K562 (cell line): ENCODE results near the gene FCGR3A. TPM values are rescaled to one million over a fixed set of nuclear protein-coding genes. Genes with fewer than 3 reads are reported as not detected.

Experiments used
- ATF7 ChIP-seq: fragments of 450-650 bp; IDR thresholded peaks from 2 replicates; pipeline ENCODE4 v1.7.1; 2014; ENCODE audit warnings: mild to moderate bottlenecking, moderate library complexity
- CREM ChIP-seq: IDR thresholded peaks from 2 replicates; pipeline ENCODE4 v1.6.1; 2014; ENCODE audit warnings: antibody characterized with exemption, low read depth
- EP300 ChIP-seq: IDR thresholded peaks from 2 replicates; pipeline ENCODE4 v1.6.1; 2012; ENCODE audit warnings: low read length, improper control_type of control experiment
- GATAD2A ChIP-seq: fragments of 450-650 bp; IDR thresholded peaks from 2 replicates; pipeline ENCODE4 v1.6.1; 2017
- KLF1 ChIP-seq: fragments of 450-650 bp; IDR thresholded peaks from 2 replicates; pipeline ENCODE4 v1.6.1; 2016; ENCODE audit warnings: missing genetic modification characterization, missing compliant biosample characterization
- MAZ ChIP-seq, 2 experiments: fragments of 450-650 bp in 1 of 2; sonication (generic) in 1 of 2; formaldehyde crosslinking; IDR thresholded peaks in 1 of 2; conservative IDR thresholded peaks in 1 of 2; 2 replicates each; pipeline versions ENCODE4 v1.4.0 to v1.5.0; 2020; ENCODE audit warnings: mild to moderate bottlenecking in 1 of 2, missing genetic modification reagents in 1 of 2
- NCOA1 ChIP-seq: fragments of 450-650 bp; IDR thresholded peaks from 2 replicates; pipeline ENCODE4 v1.6.1; 2016; ENCODE audit warnings: low read depth
- POLR2A ChIP-seq: fragments of 450-650 bp; conservative IDR thresholded peaks from 2 replicates; pipeline ENCODE4 v1.6.1; 2016
- RCOR1 ChIP-seq, 2 experiments: IDR thresholded peaks; 2 replicates each; pipeline ENCODE4 v1.6.1; 2012; ENCODE audit warnings: low read depth in 2 of 2, low read length in 2 of 2, borderline replicate concordance in 1 of 2, improper control_type of control experiment in 1 of 2
- SMAD4 ChIP-seq: fragments of 250-450 bp; sonication (Bioruptor Pico); conservative IDR thresholded peaks from 2 replicates; pipeline ENCODE4 v1.8.0; 2021; ENCODE audit warnings: inconsistent platforms, mild to moderate bottlenecking, moderate library complexity
- SMARCA5 ChIP-seq: fragments of 450-650 bp; IDR thresholded peaks from 2 replicates; pipeline ENCODE4 v1.6.1; 2016
- SMARCE1 ChIP-seq: fragments of 450-650 bp; IDR thresholded peaks from 2 replicates; pipeline ENCODE4 v1.7.1; 2016; ENCODE audit warnings: mild to moderate bottlenecking
- SMC3 ChIP-seq: conservative IDR thresholded peaks from 2 replicates; pipeline ENCODE4 v1.6.1; 2011; ENCODE audit warnings: low read depth, low read length, improper control_type of control experiment; ENCODE audit not compliant: insufficient read depth
- TCF3 ChIP-seq: sonication (generic); formaldehyde crosslinking; IDR thresholded peaks from 2 replicates; pipeline ENCODE4 v1.4.0; 2020; ENCODE audit warnings: mild to moderate bottlenecking, missing genetic modification reagents
- polyA plus RNA-seq, 8 experiments: library from polyadenylated mRNA; depleted of rRNA in 4 of 8; stranded (reverse) in 5 of 8; unstranded in 3 of 8; fragments of >200 nt; fragmentation: Nextera tagmentation in 2 of 8; fragmentation: Illumina TruSeq in 1 of 8; extraction: Ambion mirVana in 2 of 8; extraction: Trizol in 1 of 8; gene quantifications; 2 replicates each; pipeline versions ENCODE4 v1.2.1 to v1.2.3, GENCODE V29; 2011 to 2014; ENCODE audit warnings: inconsistent platforms in 1 of 8, missing spikeins in 1 of 8
- total RNA-seq, 7 experiments: library from RNA; depleted of rRNA in 6 of 7; stranded (reverse); fragments of >200 nt in 6 of 7; fragmentation: Illumina TruSeq in 2 of 7; extraction: Trizol in 2 of 7; gene quantifications; 2 replicates each; pipeline versions ENCODE4 v1.2.1 to v1.2.3, GENCODE V29; 2011 to 2021; ENCODE audit warnings: low replicate concordance in 1 of 7
- TF ChIP-seq, protein P1 (sequence below): fragments of 450-650 bp; IDR thresholded peaks from 2 replicates; pipeline ENCODE4 v1.6.1; 2017; ENCODE audit warnings: antibody characterized with exemption, mild to moderate bottlenecking
- TF ChIP-seq, protein P2 (sequence below): conservative IDR thresholded peaks from 2 replicates; pipeline ENCODE4 v1.6.1; 2011; ENCODE audit warnings: low read depth, mild to moderate bottlenecking, low read length; ENCODE audit not compliant: control insufficient read depth
- TF ChIP-seq, protein P3 (sequence below): sonication (generic); formaldehyde crosslinking; IDR thresholded peaks from 2 replicates; pipeline ENCODE4 v1.8.0; 2022; ENCODE audit warnings: mild to moderate bottlenecking, missing genetic modification reagents, borderline replicate concordance
- TF ChIP-seq, protein P4 (sequence below): IDR thresholded peaks from 2 replicates; pipeline ENCODE4 v1.6.1; 2012; ENCODE audit warnings: low read depth, low read length, improper control_type of control experiment, borderline replicate concordance

Gene FCGR3A
- total and polyA plus RNA-seq, 9 of the 15 experiments (the other 6 are each of a cell fraction or from before 2014, with no cell fraction given): 0.04 to 0.29 (median 0.14) TPM; not detected in 3

DNA sequence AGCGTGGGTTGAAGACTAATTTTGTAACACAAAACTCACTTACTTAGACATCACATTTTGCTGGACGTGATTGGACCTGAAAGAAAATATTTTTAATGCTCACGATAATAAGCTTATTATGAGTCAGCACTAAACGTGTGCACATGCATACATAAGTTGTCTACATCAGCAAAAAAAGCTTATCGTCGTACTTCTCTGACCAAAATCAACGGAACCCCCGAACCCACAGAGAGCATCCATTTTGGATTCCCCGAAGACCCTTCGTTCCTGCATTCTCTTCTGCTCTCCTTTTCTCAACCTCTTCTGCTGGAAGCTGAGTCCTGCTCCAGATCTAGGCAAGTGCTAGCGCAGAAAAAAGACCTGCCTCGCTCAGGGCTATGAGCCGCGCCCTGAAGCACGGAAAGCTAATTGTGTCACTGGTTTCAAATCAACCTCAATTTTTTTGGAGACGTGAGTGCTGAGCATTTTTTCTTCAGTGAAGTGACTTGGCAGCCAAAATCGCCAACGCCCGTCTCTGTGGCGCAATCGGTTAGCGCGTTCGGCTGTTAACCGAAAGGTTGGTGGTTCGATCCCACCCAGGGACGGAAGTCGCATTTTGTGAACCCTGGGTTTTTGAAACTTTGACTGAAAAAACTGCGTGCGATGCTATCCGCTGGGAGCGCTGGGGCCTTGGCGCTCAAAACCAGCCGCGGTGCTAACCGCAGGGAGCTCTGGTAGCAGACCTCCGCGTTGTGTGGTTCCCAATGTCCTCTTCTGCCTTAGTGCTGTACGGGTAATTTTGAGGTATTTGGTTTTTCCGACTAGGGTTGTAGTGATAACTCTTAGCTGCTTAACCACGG is 9.7 kb downstream of the FCGR3A start (continued):
- TF ChIP-seq, protein P1, sequence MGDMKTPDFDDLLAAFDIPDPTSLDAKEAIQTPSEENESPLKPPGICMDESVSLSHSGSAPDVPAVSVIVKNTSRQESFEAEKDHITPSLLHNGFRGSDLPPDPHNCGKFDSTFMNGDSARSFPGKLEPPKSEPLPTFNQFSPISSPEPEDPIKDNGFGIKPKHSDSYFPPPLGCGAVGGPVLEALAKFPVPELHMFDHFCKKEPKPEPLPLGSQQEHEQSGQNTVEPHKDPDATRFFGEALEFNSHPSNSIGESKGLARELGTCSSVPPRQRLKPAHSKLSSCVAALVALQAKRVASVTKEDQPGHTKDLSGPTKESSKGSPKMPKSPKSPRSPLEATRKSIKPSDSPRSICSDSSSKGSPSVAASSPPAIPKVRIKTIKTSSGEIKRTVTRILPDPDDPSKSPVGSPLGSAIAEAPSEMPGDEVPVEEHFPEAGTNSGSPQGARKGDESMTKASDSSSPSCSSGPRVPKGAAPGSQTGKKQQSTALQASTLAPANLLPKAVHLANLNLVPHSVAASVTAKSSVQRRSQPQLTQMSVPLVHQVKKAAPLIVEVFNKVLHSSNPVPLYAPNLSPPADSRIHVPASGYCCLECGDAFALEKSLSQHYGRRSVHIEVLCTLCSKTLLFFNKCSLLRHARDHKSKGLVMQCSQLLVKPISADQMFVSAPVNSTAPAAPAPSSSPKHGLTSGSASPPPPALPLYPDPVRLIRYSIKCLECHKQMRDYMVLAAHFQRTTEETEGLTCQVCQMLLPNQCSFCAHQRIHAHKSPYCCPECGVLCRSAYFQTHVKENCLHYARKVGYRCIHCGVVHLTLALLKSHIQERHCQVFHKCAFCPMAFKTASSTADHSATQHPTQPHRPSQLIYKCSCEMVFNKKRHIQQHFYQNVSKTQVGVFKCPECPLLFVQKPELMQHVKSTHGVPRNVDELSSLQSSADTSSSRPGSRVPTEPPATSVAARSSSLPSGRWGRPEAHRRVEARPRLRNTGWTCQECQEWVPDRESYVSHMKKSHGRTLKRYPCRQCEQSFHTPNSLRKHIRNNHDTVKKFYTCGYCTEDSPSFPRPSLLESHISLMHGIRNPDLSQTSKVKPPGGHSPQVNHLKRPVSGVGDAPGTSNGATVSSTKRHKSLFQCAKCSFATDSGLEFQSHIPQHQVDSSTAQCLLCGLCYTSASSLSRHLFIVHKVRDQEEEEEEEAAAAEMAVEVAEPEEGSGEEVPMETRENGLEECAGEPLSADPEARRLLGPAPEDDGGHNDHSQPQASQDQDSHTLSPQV: peak; percentile 89
- TF ChIP-seq EP300: peak; percentile 81
- peak in 1 of 2 experiments; percentile 89; a peak in 3 of 4 replicates for TF ChIP-seq RCOR1 (IDR thresholded peaks at IDR 0.05; ENCODE audit: borderline replicate concordance in 1 of 2, low read depth in 2 of 2, low read length in 2 of 2)
- TF ChIP-seq KLF1: peak; percentile 97
- TF ChIP-seq, protein P2, sequence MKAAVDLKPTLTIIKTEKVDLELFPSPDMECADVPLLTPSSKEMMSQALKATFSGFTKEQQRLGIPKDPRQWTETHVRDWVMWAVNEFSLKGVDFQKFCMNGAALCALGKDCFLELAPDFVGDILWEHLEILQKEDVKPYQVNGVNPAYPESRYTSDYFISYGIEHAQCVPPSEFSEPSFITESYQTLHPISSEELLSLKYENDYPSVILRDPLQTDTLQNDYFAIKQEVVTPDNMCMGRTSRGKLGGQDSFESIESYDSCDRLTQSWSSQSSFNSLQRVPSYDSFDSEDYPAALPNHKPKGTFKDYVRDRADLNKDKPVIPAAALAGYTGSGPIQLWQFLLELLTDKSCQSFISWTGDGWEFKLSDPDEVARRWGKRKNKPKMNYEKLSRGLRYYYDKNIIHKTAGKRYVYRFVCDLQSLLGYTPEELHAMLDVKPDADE: peak; percentile 86
- TF ChIP-seq CREM: peak; percentile 78
- TF ChIP-seq SMAD4 (CRISPR knock-in tag): peak; percentile 73
- TF ChIP-seq GATAD2A: 0 out of 2 replicates have a peak, but pooled peaks have one; percentile 62
- peak; percentile 52 to 64; a peak in 3 of 4 replicates for TF ChIP-seq MAZ (CRISPR knock-in tag; conservative IDR thresholded peaks at IDR 0.05 in 1 of 2, IDR thresholded peaks at IDR 0.05 in 1 of 2)
- TF ChIP-seq TCF3: peak; percentile 44; the same call in 1 of the 2 replicates
- TF ChIP-seq, protein P3, sequence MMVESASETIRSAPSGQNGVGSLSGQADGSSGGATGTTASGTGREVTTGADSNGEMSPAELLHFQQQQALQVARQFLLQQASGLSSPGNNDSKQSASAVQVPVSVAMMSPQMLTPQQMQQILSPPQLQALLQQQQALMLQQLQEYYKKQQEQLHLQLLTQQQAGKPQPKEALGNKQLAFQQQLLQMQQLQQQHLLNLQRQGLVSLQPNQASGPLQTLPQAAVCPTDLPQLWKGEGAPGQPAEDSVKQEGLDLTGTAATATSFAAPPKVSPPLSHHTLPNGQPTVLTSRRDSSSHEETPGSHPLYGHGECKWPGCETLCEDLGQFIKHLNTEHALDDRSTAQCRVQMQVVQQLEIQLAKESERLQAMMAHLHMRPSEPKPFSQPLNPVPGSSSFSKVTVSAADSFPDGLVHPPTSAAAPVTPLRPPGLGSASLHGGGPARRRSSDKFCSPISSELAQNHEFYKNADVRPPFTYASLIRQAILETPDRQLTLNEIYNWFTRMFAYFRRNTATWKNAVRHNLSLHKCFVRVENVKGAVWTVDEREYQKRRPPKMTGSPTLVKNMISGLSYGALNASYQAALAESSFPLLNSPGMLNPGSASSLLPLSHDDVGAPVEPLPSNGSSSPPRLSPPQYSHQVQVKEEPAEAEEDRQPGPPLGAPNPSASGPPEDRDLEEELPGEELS (CRISPR knock-in tag): 0 out of 2 replicates have a peak, but pooled peaks have one; percentile 49
- TF ChIP-seq SMARCE1: peak; percentile 46; the same call in 1 of the 2 replicates
- TF ChIP-seq, protein P4, sequence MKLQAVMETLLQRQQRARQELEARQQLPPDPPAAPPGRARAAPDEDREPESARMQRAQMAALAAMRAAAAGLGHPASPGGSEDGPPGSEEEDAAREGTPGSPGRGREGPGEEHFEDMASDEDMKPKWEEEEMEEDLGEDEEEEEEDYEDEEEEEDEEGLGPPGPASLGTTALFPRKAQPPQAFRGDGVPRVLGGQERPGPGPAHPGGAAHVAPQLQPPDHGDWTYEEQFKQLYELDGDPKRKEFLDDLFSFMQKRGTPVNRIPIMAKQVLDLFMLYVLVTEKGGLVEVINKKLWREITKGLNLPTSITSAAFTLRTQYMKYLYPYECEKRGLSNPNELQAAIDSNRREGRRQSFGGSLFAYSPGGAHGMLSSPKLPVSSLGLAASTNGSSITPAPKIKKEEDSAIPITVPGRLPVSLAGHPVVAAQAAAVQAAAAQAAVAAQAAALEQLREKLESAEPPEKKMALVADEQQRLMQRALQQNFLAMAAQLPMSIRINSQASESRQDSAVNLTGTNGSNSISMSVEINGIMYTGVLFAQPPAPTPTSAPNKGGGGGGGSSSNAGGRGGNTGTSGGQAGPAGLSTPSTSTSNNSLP: 0 out of 2 replicates have a peak, but pooled peaks have one; percentile 64
- TF ChIP-seq SMC3: 0 out of 2 replicates have a peak, but pooled peaks have one; percentile 32
- peak; percentile 76 for TF ChIP-seq POLR2A
- peak; percentile 87 for TF ChIP-seq ATF7
- peak; percentile 71; the same call in 1 of the 2 replicates for TF ChIP-seq SMARCA5
- 0 out of 2 replicates have a peak, but pooled peaks have one; percentile 2 for TF ChIP-seq NCOA1
